Activated CD4-positive, CD25-positive, alpha-beta regulatory T cell treated with anti-CD3 and anti-CD28 coated beads, Interleukin-2, amount 50 U/mL, for 24 hours (primary cell): ENCODE results near the gene SMURF1.
"Not testable (repeated sequence)": the region's sequence is repeated elsewhere in the genome, so short reads cannot be mapped to it uniquely, and the experiment has no call there.

Source experiments
- ATAC-seq, 2 donors: fragments of 150-1000 bp; cut with Tn5 transposase; one replicate each; pipeline ENCODE4 v1.10.0; 2021; ENCODE audit warnings: mild to moderate bottlenecking in 1 of 2, moderate library complexity in 1 of 2

SMURF1 gene

GRCh38 chr7:99120916-99121315, 23.0 kb downstream of the SMURF1 start:
- no peak for ATAC-seq

- ATAC-seq: no peak
Measured at GRCh38 chr7:99120501-99120900, 23.4 kb downstream of the SMURF1 start.

- ATAC-seq: no peak
Measured at GRCh38 chr7:99118077-99118476, 25.8 kb downstream of the SMURF1 start.

GRCh38 chr7:99116144-99116543, 27.8 kb downstream of the SMURF1 start:
- no peak for ATAC-seq

GRCh38 chr7:99115379-99115778, 28.5 kb downstream of the SMURF1 start:
- ATAC-seq: peak; percentile 89 to 90

- ATAC-seq: no peak
Measured at GRCh38 chr7:99112979-99113378, 30.9 kb downstream of the SMURF1 start.

- ATAC-seq: no peak
Measured at GRCh38 chr7:99112097-99112496, 31.8 kb downstream of the SMURF1 start.

- ATAC-seq: no peak
Measured at GRCh38 chr7:99111591-99111990, 32.3 kb downstream of the SMURF1 start.

GRCh38 chr7:99109108-99110051, 34.5 kb downstream of the SMURF1 start:
- no peak for ATAC-seq

- ATAC-seq: no peak
Measured at GRCh38 chr7:99108613-99109012, 35.3 kb downstream of the SMURF1 start.

- ATAC-seq: peak; percentile 66 to 68
Measured at GRCh38 chr7:99106821-99107241, 37.1 kb downstream of the SMURF1 start.

- no peak for ATAC-seq
Measured at GRCh38 chr7:99106411-99106810, 37.5 kb downstream of the SMURF1 start.

GRCh38 chr7:99105756-99106155, 38.2 kb downstream of the SMURF1 start:
- ATAC-seq: no peak

- no peak for ATAC-seq
Measured at GRCh38 chr7:99104631-99105030, 39.3 kb downstream of the SMURF1 start.

- ATAC-seq: not testable (repeated sequence)
Measured at GRCh38 chr7:99103836-99104235, 40.1 kb downstream of the SMURF1 start.

- peak; percentile 73 to 78 for ATAC-seq
Measured at GRCh38 chr7:99102809-99103690, 40.9 kb downstream of the SMURF1 start.

- ATAC-seq: no peak
Measured at GRCh38 chr7:99102361-99102760, 41.5 kb downstream of the SMURF1 start.

- ATAC-seq: not testable (repeated sequence)
Measured at GRCh38 chr7:99101516-99101915, 42.4 kb downstream of the SMURF1 start.

- no peak for ATAC-seq
Measured at GRCh38 chr7:99099499-99100077, 44.3 kb downstream of the SMURF1 start.

- ATAC-seq: no peak
Measured at GRCh38 chr7:99098824-99099498, 44.9 kb downstream of the SMURF1 start.

GRCh38 chr7:99098286-99098823, 45.6 kb downstream of the SMURF1 start:
- no peak for ATAC-seq

GRCh38 chr7:99097730-99098129, 46.2 kb downstream of the SMURF1 start:
- ATAC-seq: no peak
